Stimulated activated CD8-positive, alpha-beta memory T cell treated with anti-CD3 and anti-CD28 coated beads, Interleukin-12 subunit alpha, Interleukin-12 subunit beta, amount 100 ng/mL, for 1 hour (primary cell): ENCODE measurements around the gene ZBTB17.
"Not testable (repeated sequence)": the region's sequence is repeated elsewhere in the genome, so short reads cannot be mapped to it uniquely, and the experiment has no call there.

Experiments
- DNase-seq: peaks from one replicate; pipeline ENCODE4 v3.0.0-alpha.2; 2020; ENCODE audit warnings: low read depth

ZBTB17 gene

GRCh38 chr1:15975805-15976680, at the start of gene ZBTB17:
TSS of gene ZBTB17 (minus strand) at chr1:15976101. CDS start at chr1:15948495, 27,606 bp downstream.
- DNase-seq, result peak; percentile 90

- DNase-seq, result no peak
Observed at GRCh38 chr1:16023050-16023653, 47.3 kb upstream of the ZBTB17 start.

GRCh38 chr1:16022393-16022792, 46.5 kb upstream of the ZBTB17 start:
- DNase-seq, result no peak

GRCh38 chr1:16021681-16022080, 45.8 kb upstream of the ZBTB17 start, which contains the start of gene CLCNKA:
TSS of gene CLCNKA (plus strand) at chr1:16022036. CDS start at chr1:16022620, 584 bp downstream.
- DNase-seq, result no peak

GRCh38 chr1:16020878-16021277, 45.0 kb upstream of the ZBTB17 start:
- DNase-seq, result not testable (repeated sequence)

- DNase-seq, result no peak
Observed at GRCh38 chr1:16020325-16020724, 44.4 kb upstream of the ZBTB17 start.

- DNase-seq, result no peak
Observed at GRCh38 chr1:16019644-16020277, 43.9 kb upstream of the ZBTB17 start.

- DNase-seq, result no peak
Observed at GRCh38 chr1:16018749-16019643, 43.1 kb upstream of the ZBTB17 start.

GRCh38 chr1:16018308-16018707, 42.4 kb upstream of the ZBTB17 start:
- no peak for DNase-seq

- no peak for DNase-seq
Observed at GRCh38 chr1:16017461-16018303, 41.8 kb upstream of the ZBTB17 start, which contains the start of gene HSPB7. TSS of gene HSPB7 (minus strand) at chr1:16018043. CDS start at chr1:16017963, 80 bp downstream.

- DNase-seq, result no peak
Observed at GRCh38 chr1:16017076-16017460, 41.2 kb upstream of the ZBTB17 start.

GRCh38 chr1:16015960-16016901, 40.3 kb upstream of the ZBTB17 start:
- no peak for DNase-seq

GRCh38 chr1:16015491-16015890, 39.6 kb upstream of the ZBTB17 start:
- no peak for DNase-seq

GRCh38 chr1:16014509-16015482, 38.9 kb upstream of the ZBTB17 start:
- no peak for DNase-seq

- DNase-seq, result no peak
Observed at GRCh38 chr1:16013908-16014258, 38.0 kb upstream of the ZBTB17 start.

- peak; percentile 27 for DNase-seq
Observed at GRCh38 chr1:16013220-16013907, 37.5 kb upstream of the ZBTB17 start.

GRCh38 chr1:16012590-16013219, 36.8 kb upstream of the ZBTB17 start:
- DNase-seq, result no peak
